ENCODE measurements around the gene NRCAM.

Gene NRCAM

GRCh38 chr7:108193594-108194498 is 262.4 kb downstream of the NRCAM start:
- no peak overlapping the region for H3K4me3 ChIP-seq (ENCODE audit: low read depth, low read length)
- no peaks in the 10 kb centered on the region for H3K4me1 ChIP-seq (ENCODE audit: control insufficient read depth, insufficient read depth, low read length)
- CTCF ChIA-PET: interaction anchor here (0.5 to 0.7 kb wide), 2 partner anchors 13 to 20 kb away, joined by 3 read pairs; no protein-coding TSS in a partner anchor
- H3K27ac ChIP-seq (ENCODE audit: extremely low read depth, low read depth, low read length): no peak overlapping the region
- TF ChIP-seq ZBTB1 (tag by site-specific recombination; IDR thresholded peaks at IDR 0.05) (no peak), ZNF302 (tag by site-specific recombination; IDR thresholded peaks at IDR 0.05; ENCODE audit: low read depth) (no peak), ZNF600 (tag by site-specific recombination; IDR thresholded peaks at IDR 0.05) (no peak), ZBTB6 (tag by site-specific recombination; IDR thresholded peaks at IDR 0.05) (no peak), FEZF1 (tag by site-specific recombination; IDR thresholded peaks at IDR 0.05) (peak; percentile 34), ZNF549 (tag by site-specific recombination; IDR thresholded peaks at IDR 0.05) (peak; percentile 66), ZNF133 (tag by site-specific recombination; IDR thresholded peaks at IDR 0.05) (peak; percentile 94), ZFP69B (tag by site-specific recombination; IDR thresholded peaks at IDR 0.05) (no peak), YY1 (tag by site-specific recombination; IDR thresholded peaks at IDR 0.05) (no peak), BCL11A (tag by site-specific recombination; IDR thresholded peaks at IDR 0.05; ENCODE audit: low read depth) (no peak), ZNF639 (tag by site-specific recombination; IDR thresholded peaks at IDR 0.05) (no peak), PBX3 (CRISPR knock-in tag; IDR thresholded peaks at IDR 0.05) (no peak)
- POLR2A ChIA-PET: no interaction called here
- no peaks in the 10 kb centered on the region for H3K9me3 ChIP-seq (ENCODE audit: control insufficient read depth, insufficient read depth, low read depth, low read length)
- no peaks in the 10 kb centered on the region; a peak in 1 of 3 replicates for H3K36me3 ChIP-seq (ENCODE audit: control insufficient read depth in 2 of 2, insufficient read depth in 1 of 2, low read length in 2 of 2)

GRCh38 chr7:108190891-108191290 is 265.3 kb downstream of the NRCAM start:
- H3K9me3 ChIP-seq (ENCODE audit: control insufficient read depth, insufficient read depth, low read depth, low read length): no peaks in the 10 kb centered on the region
- CTCF ChIA-PET: no interaction called here
- no peak overlapping the region for H3K27ac ChIP-seq (ENCODE audit: extremely low read depth, low read depth, low read length)
- H3K4me3 ChIP-seq (ENCODE audit: low read depth, low read length): no peak overlapping the region
- TF ChIP-seq ZNF48 (tag by site-specific recombination; IDR thresholded peaks at IDR 0.05) (no peak), MYNN (tag by site-specific recombination; IDR thresholded peaks at IDR 0.05; ENCODE audit: borderline replicate concordance) (no peak), ZNF670 (tag by site-specific recombination; IDR thresholded peaks at IDR 0.05; ENCODE audit: low read depth) (no peak)
- H3K4me1 ChIP-seq (ENCODE audit: control insufficient read depth, insufficient read depth, low read length): no peaks in the 10 kb centered on the region
- POLR2A ChIA-PET: no interaction called here
- no peaks in the 10 kb centered on the region; a peak in 1 of 3 replicates for H3K36me3 ChIP-seq (ENCODE audit: control insufficient read depth in 2 of 2, insufficient read depth in 1 of 2, low read length in 2 of 2)

GRCh38 chr7:108189733-108190388 is 266.4 kb downstream of the NRCAM start:
- Histone ChIP-seq H3K27ac (ENCODE audit: extremely low read depth, low read depth, low read length) (no peak overlapping the region), H3K9me3 (ENCODE audit: control insufficient read depth, insufficient read depth, low read depth, low read length) (no peaks in the 10 kb centered on the region), H3K36me3 (ENCODE audit: control insufficient read depth in 2 of 2, insufficient read depth in 1 of 2, low read length in 2 of 2) (no peaks in the 10 kb centered on the region; a peak in 1 of 3 replicates), H3K4me3 (ENCODE audit: low read depth, low read length) (no peak overlapping the region), H3K4me1 (ENCODE audit: control insufficient read depth, insufficient read depth, low read length) (no peaks in the 10 kb centered on the region)
- ChIA-PET POLR2A (no interaction called here), CTCF (no interaction called here)
- TF ChIP-seq ZNF747 (tag by site-specific recombination; IDR thresholded peaks at IDR 0.05) (no peak), ZNF24 (tag by site-specific recombination; IDR thresholded peaks at IDR 0.05) (no peak), ZNF776 (tag by site-specific recombination; IDR thresholded peaks at IDR 0.05; ENCODE audit: borderline replicate concordance) (no peak), ELK4 (IDR thresholded peaks at IDR 0.05; ENCODE audit: borderline replicate concordance, low read depth, low read length) (no peak), SALL2 (tag by site-specific recombination; IDR thresholded peaks at IDR 0.05; ENCODE audit: borderline replicate concordance) (no peak), ZBTB10 (tag by site-specific recombination; IDR thresholded peaks at IDR 0.05) (no peak), SCRT1 (tag by site-specific recombination; IDR thresholded peaks at IDR 0.05; ENCODE audit: borderline replicate concordance) (no peak), REPIN1 (tag by site-specific recombination; IDR thresholded peaks at IDR 0.05; ENCODE audit: low read depth) (no peak)
